ENCODE results near the gene EPDR1.

Gene EPDR1

GRCh38 chr7:37920305-37920848 is at the start of gene EPDR1:
Gene EPDR1, plus strand, starts transcription at chr7:37920640. Its CDS starts 300 bp downstream, at chr7:37920940.
- DNase-seq (ENCODE audit: low read depth): peak; percentile 21

GRCh38 chr7:37882086-37882485 is 38.4 kb upstream of the EPDR1 start:
- no peak for DNase-seq (ENCODE audit: low read depth)

GRCh38 chr7:37893359-37893758 is 27.1 kb upstream of the EPDR1 start:
- no peak for DNase-seq (ENCODE audit: low read depth)

- no peak for DNase-seq (ENCODE audit: low read depth)
Observed at GRCh38 chr7:37894671-37895070, 25.8 kb upstream of the EPDR1 start.

- no peak for DNase-seq (ENCODE audit: low read depth)
Observed at GRCh38 chr7:37899712-37900247, 20.7 kb upstream of the EPDR1 start.

GRCh38 chr7:37901236-37901827 is 19.1 kb upstream of the EPDR1 start:
- no peak for DNase-seq (ENCODE audit: low read depth)

- no peak for DNase-seq (ENCODE audit: low read depth)
Observed at GRCh38 chr7:37901890-37902524, 18.4 kb upstream of the EPDR1 start.

- DNase-seq (ENCODE audit: low read depth): no peak
Observed at GRCh38 chr7:37908221-37908788, 12.1 kb upstream of the EPDR1 start.

- DNase-seq (ENCODE audit: low read depth): no peak
Observed at GRCh38 chr7:37912756-37913155, 7.7 kb upstream of the EPDR1 start.

- DNase-seq (ENCODE audit: low read depth): no peak
Observed at GRCh38 chr7:37915438-37915837, 5.0 kb upstream of the EPDR1 start.

GRCh38 chr7:37916017-37916672 is 4.3 kb upstream of the EPDR1 start:
- no peak for DNase-seq (ENCODE audit: low read depth)

GRCh38 chr7:37916673-37917660 is 3.5 kb upstream of the EPDR1 start, which contains the start of gene SFRP4:
Gene SFRP4, minus strand, starts transcription at chr7:37916817. Its CDS starts 280 bp downstream, at chr7:37916537.
- DNase-seq (ENCODE audit: low read depth): no peak

GRCh38 chr7:37918526-37918925 is 1.9 kb upstream of the EPDR1 start:
- DNase-seq (ENCODE audit: low read depth): no peak

GRCh38 chr7:37920849-37921805 is 687 bp downstream of the EPDR1 start:
- DNase-seq (ENCODE audit: low read depth): peak; percentile 4

- no peak for DNase-seq (ENCODE audit: low read depth)
Observed at GRCh38 chr7:37921876-37922275, 1.4 kb downstream of the EPDR1 start.

GRCh38 chr7:37923996-37924395 is 3.6 kb downstream of the EPDR1 start:
- DNase-seq (ENCODE audit: low read depth): no peak

GRCh38 chr7:37924491-37925041 is 4.1 kb downstream of the EPDR1 start:
- DNase-seq (ENCODE audit: low read depth): no peak

- DNase-seq (ENCODE audit: low read depth): no peak
Observed at GRCh38 chr7:37925620-37926019, 5.2 kb downstream of the EPDR1 start.

GRCh38 chr7:37927773-37928444 is 7.5 kb downstream of the EPDR1 start:
- no peak for DNase-seq (ENCODE audit: low read depth)

Measured in stimulated activated CD8-positive, alpha-beta memory T cell treated with anti-CD3 and anti-CD28 coated beads, Interleukin-4, amount 100 ng/mL, for 24 hours (primary cell).